Activated T-cell treated with anti-CD3 and anti-CD28 coated beads, Interleukin-2, amount 50 U/mL, for 72 hours (primary cell): ENCODE results near the gene ELFN1. TPM values are rescaled to one million over a fixed set of nuclear protein-coding genes. Genes with fewer than 3 reads are reported as not detected.

Experiments used
- ATAC-seq, 2 donors: fragments of 150-1000 bp; cut with Tn5 transposase; replicated peaks in 1 of 2; 2 replicates each; pipeline ENCODE4 v1.10.0; 2021; ENCODE audit warnings: moderate library complexity in 2 of 2, mild to moderate bottlenecking in 1 of 2
- DNase-seq, 2 donors: peaks; one replicate each; pipeline ENCODE4 v3.0.0; 2021 to 2022; ENCODE audit warnings: mixed read lengths in 1 of 2
- H3K27ac Mint-ChIP-seq: one replicate; pipeline ENCODE4 v1.8.0; 2022; ENCODE audit warnings: mild to moderate bottlenecking, moderate library complexity, mixed read lengths
- H3K27me3 Mint-ChIP-seq: one replicate; pipeline ENCODE4 v1.8.0; 2022; ENCODE audit warnings: low read depth, mixed read lengths
- H3K36me3 Mint-ChIP-seq, 2 donors: one replicate each; pipeline ENCODE4 v1.8.0; 2022; ENCODE audit warnings: mixed read lengths in 2 of 2, mild to moderate bottlenecking in 1 of 2; ENCODE audit not compliant: insufficient read depth in 2 of 2
- H3K4me1 Mint-ChIP-seq: one replicate; pipeline ENCODE4 v1.8.0; 2022; ENCODE audit warnings: low read depth, mixed read lengths
- H3K4me3 Mint-ChIP-seq, 2 donors: one replicate each; pipeline ENCODE4 v1.8.0; 2022; ENCODE audit warnings: mild to moderate bottlenecking in 2 of 2, mixed read lengths in 2 of 2, moderate library complexity in 2 of 2
- H3K9me3 Mint-ChIP-seq, 2 donors: one replicate each; pipeline ENCODE4 v1.8.0; 2022; ENCODE audit warnings: mixed read lengths in 2 of 2
- total RNA-seq, 2 donors: library from RNA; stranded (reverse); gene quantifications; one replicate each; pipeline ENCODE4 v1.2.3, GENCODE V29; 2022

Gene ELFN1
- total RNA-seq, 2 donors from 2014 or later: not detected

- H3K9me3 Mint-ChIP-seq: peaks cover 3 to 5% of the 10 kb centered on the region in 2 donors
- DNase-seq (no peak), ATAC-seq (no peak)
- H3K4me3 Mint-ChIP-seq: no peak overlapping the region
- peaks cover 4% of the 10 kb centered on the region for H3K4me1 Mint-ChIP-seq
- H3K36me3 Mint-ChIP-seq: peaks cover 5 to 11% of the 10 kb centered on the region in 2 donors
- no peaks in the 10 kb centered on the region for H3K27me3 Mint-ChIP-seq
- no peak overlapping the region for H3K27ac Mint-ChIP-seq
Observed at GRCh38 chr7:1785839-1786238, 115.8 kb downstream of the ELFN1 start.

GRCh38 chr7:1787241-1787640, 117.2 kb downstream of the ELFN1 start:
- H3K27me3 Mint-ChIP-seq: no peaks in the 10 kb centered on the region

DNA sequence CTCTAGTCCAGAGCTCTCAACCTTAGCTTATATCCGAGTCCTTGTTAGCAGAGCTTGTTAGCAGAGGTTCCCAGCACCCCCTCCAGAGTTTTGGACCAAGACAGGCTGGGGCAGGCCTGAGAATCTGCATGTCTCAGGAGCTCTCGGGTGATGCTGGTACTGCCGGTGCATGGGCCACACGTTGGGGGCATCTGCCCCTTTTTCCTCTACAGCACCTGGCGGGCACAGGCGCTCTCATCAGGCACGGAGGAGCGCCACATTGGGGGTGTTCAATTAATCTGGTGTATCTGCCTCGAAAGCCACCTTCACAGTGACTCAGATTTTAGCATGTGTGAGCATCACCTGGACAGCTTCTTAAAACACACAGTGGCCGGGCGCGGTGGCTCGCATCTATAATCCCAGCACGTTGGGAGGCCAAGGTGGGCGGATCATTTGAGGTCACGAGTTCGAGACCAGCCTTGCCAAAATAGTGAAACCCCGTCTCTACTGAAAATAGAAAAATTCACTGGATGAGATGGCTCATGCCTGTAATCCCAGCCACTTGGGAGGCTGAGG, 117.7 kb downstream of the ELFN1 start:
- Mint-ChIP-seq H3K36me3 (peaks cover 5 to 11% of the 10 kb centered on the region in 2 donors), H3K4me3 (no peak overlapping the region), H3K4me1 (peaks cover 4% of the 10 kb centered on the region), H3K27ac (no peak overlapping the region), H3K9me3 (peaks cover 3 to 6% of the 10 kb centered on the region in 2 donors), H3K27me3 (no peaks in the 10 kb centered on the region)
- ATAC-seq (no peak), DNase-seq (no peak)

More at GRCh38 chr7:1787241-1787640, 117.2 kb downstream of the ELFN1 start:
- no peak overlapping the region for H3K27ac Mint-ChIP-seq
- peaks cover 5 to 11% of the 10 kb centered on the region in 2 donors for H3K36me3 Mint-ChIP-seq
- peaks cover 4% of the 10 kb centered on the region for H3K4me1 Mint-ChIP-seq
- ATAC-seq (no peak), DNase-seq (no peak)
- no peak overlapping the region for H3K4me3 Mint-ChIP-seq
- H3K9me3 Mint-ChIP-seq: peaks cover 3 to 5% of the 10 kb centered on the region in 2 donors

DNA sequence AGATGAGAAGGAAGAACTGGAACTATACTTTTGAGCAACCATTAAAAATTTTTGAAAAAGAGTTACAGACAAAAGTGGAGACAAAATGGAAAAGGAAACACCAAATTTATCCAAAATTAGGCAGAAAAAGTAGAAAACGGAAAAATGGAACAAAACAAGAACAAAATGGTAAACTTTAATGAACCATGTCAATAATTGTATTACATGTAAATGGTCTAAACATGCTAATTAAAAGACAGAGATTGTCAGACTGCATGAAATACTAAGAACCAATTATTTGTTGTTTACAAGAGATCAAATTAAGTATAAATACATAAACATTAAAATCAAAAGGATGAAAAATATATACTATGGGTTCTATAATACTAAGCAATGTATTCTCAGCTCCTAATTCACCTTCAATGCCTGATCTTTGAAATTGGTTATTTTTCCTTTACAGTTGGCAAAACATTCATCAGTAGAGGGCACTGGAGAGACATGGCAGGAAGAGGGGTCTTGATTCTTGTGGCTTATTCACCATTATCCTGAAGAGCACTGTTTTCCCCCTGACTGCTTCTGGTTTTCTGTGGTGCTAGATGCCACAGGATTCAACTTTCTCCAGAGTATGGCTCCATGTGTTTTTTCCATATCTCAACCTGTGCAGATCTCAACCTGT, 124.9 kb downstream of the ELFN1 start:
- H3K36me3 Mint-ChIP-seq: peaks cover 6 to 18% of the 10 kb centered on the region in 2 donors
- H3K4me1 Mint-ChIP-seq: no peaks in the 10 kb centered on the region
- no peak for DNase-seq
- no peak overlapping the region for H3K27ac Mint-ChIP-seq
- peaks cover 10 to 17% of the 10 kb centered on the region in 2 donors for H3K9me3 Mint-ChIP-seq
- H3K27me3 Mint-ChIP-seq: peaks cover 24% of the 10 kb centered on the region
- no peak overlapping the region for H3K4me3 Mint-ChIP-seq
- ATAC-seq: no peak

Other genes with a start within 250 kb of the ELFN1 start
- 1 to 10 TPM; 3.5 to 3.7 TPM for gene MICALL2, start 210.8 kb upstream of the ELFN1 start, total RNA-seq
- 10 to 100 TPM; 57.0 to 63.9 TPM for gene INTS1, start 165.9 kb upstream of the ELFN1 start, total RNA-seq
- gene MAFK, start 139.6 kb upstream of the ELFN1 start, total RNA-seq: 10 to 100 TPM; 27.0 to 30.7 TPM
- under 1 TPM in 1 of 2 donors, not detected in 1; 0.10 TPM for gene TMEM184A, start 114.1 kb upstream of the ELFN1 start, total RNA-seq
- gene PSMG3, start 100.2 kb upstream of the ELFN1 start, total RNA-seq: 10 to 100 TPM; 49.7 to 53.6 TPM